Activated CD4-positive, alpha-beta T cell treated with anti-CD3 and anti-CD28 coated beads, Interleukin-2, amount 50 U/mL, for 16 hours (primary cell): ENCODE data around the gene LRRC46.

Source experiments
- DNase-seq: peaks from one replicate; pipeline ENCODE4 v3.0.0-alpha.2; 2020

The LRRC46 gene

GRCh38 chr17:47853616-47854015 lies 22.1 kb downstream of the LRRC46 start:
- no peak for DNase-seq

- no peak for DNase-seq
These were observed 24.3 kb downstream of the LRRC46 start for GRCh38 chr17:47855737-47856136.

- DNase-seq: no peak
These were observed 25.4 kb downstream of the LRRC46 start for GRCh38 chr17:47856830-47857229.

- DNase-seq: no peak
These were observed 26.3 kb downstream of the LRRC46 start for GRCh38 chr17:47857551-47858455.

- DNase-seq: no peak
These were observed 28.9 kb downstream of the LRRC46 start for GRCh38 chr17:47860386-47860785.

- no peak for DNase-seq
These were observed 31.4 kb downstream of the LRRC46 start for GRCh38 chr17:47862621-47863440.

- DNase-seq: peak; percentile 65
These were observed 33.3 kb downstream of the LRRC46 start for GRCh38 chr17:47864791-47865216.

- no peak for DNase-seq
These were observed 35.5 kb downstream of the LRRC46 start for GRCh38 chr17:47866941-47867340.

- DNase-seq: no peak
These were observed 36.5 kb downstream of the LRRC46 start for GRCh38 chr17:47867813-47868533.

GRCh38 chr17:47869114-47869513 lies 37.6 kb downstream of the LRRC46 start:
- DNase-seq: no peak

- DNase-seq: no peak
These were observed 38.6 kb downstream of the LRRC46 start for GRCh38 chr17:47870056-47870455.

- no peak for DNase-seq
These were observed 39.6 kb downstream of the LRRC46 start for GRCh38 chr17:47871048-47871447.

- no peak for DNase-seq
These were observed 40.7 kb downstream of the LRRC46 start for GRCh38 chr17:47872019-47872650.

- DNase-seq: no peak
These were observed 41.2 kb downstream of the LRRC46 start for GRCh38 chr17:47872651-47873161.

- DNase-seq: no peak
These were observed 42.0 kb downstream of the LRRC46 start for GRCh38 chr17:47873200-47874090.

- no peak for DNase-seq
These were observed 43.8 kb downstream of the LRRC46 start for GRCh38 chr17:47875011-47875985.

GRCh38 chr17:47877368-47878034 lies 46.0 kb downstream of the LRRC46 start:
- DNase-seq: no peak

GRCh38 chr17:47878203-47879027 lies 46.9 kb downstream of the LRRC46 start:
- DNase-seq: no peak
